Heart right ventricle (tissue), 16 donors: ENCODE results near the gene EPHA8. TPM values are rescaled to one million over a fixed set of nuclear protein-coding genes. Genes with fewer than 3 reads are reported as not detected.

Source experiments
- ATAC-seq, 8 donors: fragments of 200-7000 bp; cut with Tn5 transposase; one replicate each; pipeline ENCODE4 v1.9.1; 2020; ENCODE audit warnings: mild to moderate bottlenecking in 8 of 8, moderate library complexity in 8 of 8, moderate number of reproducible peaks in 1 of 8
- DNase-seq, 2 donors: peaks; one replicate each; pipeline ENCODE4 v3.0.0-alpha.2; 2020
- H3K27ac ChIP-seq, 10 donors: fragments of 200-600 bp; sonication (generic) in 2 of 10; one replicate each; pipeline versions ENCODE4 v1.5.0 to v1.8.0; 2020 to 2022; ENCODE audit warnings: mild to moderate bottlenecking in 3 of 10
- H3K27me3 ChIP-seq, 7 donors: fragments of 200-600 bp; one replicate each; pipeline ENCODE4 v1.8.0; 2021 to 2022; ENCODE audit warnings: mild to moderate bottlenecking in 2 of 7
- H3K36me3 ChIP-seq, 9 donors: fragments of 200-600 bp; sonication (generic) in 1 of 9; one replicate each; pipeline versions ENCODE4 v1.5.0 to v1.8.0; 2020 to 2022; ENCODE audit warnings: mild to moderate bottlenecking in 2 of 9
- H3K4me1 ChIP-seq, 9 donors: fragments of 200-600 bp; sonication (generic) in 1 of 9; one replicate each; pipeline versions ENCODE4 v1.5.0 to v1.8.0; 2020 to 2022; ENCODE audit warnings: mild to moderate bottlenecking in 4 of 9
- H3K4me3 ChIP-seq, 10 donors: fragments of 200-600 bp; sonication (generic) in 2 of 10; one replicate each; pipeline versions ENCODE4 v1.5.0 to v1.8.0; 2020 to 2022; ENCODE audit warnings: mild to moderate bottlenecking in 7 of 10, moderate library complexity in 2 of 10
- H3K9me3 ChIP-seq, 11 donors: fragments of 200-600 bp in 10 of 11; sonication (generic) in 2 of 11; one replicate each; pipeline versions ENCODE4 v1.5.0 to v1.8.0; 2013 to 2022; ENCODE audit warnings: mild to moderate bottlenecking in 2 of 11, control low read depth in 1 of 11, moderate library complexity in 1 of 11
- CTCF ChIP-seq, 9 donors: fragments of 200-600 bp; sonication (generic) in 2 of 9; IDR thresholded peaks; one replicate each; pipeline versions ENCODE4 v1.5.0 to v1.8.0; 2021 to 2022; ENCODE audit warnings: antibody characterized with exemption in 9 of 9, mild to moderate bottlenecking in 5 of 9, moderate library complexity in 1 of 9
- WGBS, 2 donors: extraction: QIAGEN DNeasy Blood & Tissue Kit; methylation state at CpG; one replicate each; pipeline ENCODE4 v1.1.7; 2013; ENCODE audit warnings: inconsistent platforms in 1 of 2; 5-methylcytosine and 5-hydroxymethylcytosine counted together
- intact Hi-C, 10 donors: fragments of 100-400 bp; cut with DNase I; formaldehyde crosslinking; loops; one replicate each; pipeline versions ENCODE4 v1.11.1 to v1.14.2; 2022
- polyA plus RNA-seq, 2 donors: library from polyadenylated mRNA; stranded (reverse); fragments of 200-250 nt; gene quantifications; one replicate each; pipeline ENCODE4 v1.2.3, GENCODE V29; 2013
- total RNA-seq, 10 donors: library from RNA; stranded (reverse); fragmentation: NEBNext Ultra II Directional in 3 of 10; extraction: Animal tissue kit (Norgen Biotek cat#: 25700) in 3 of 10; gene quantifications; one replicate each; pipeline versions ENCODE4 v1.2.1 to v1.2.4, GENCODE V29; 2021 to 2023
- donor health status: Arrhythmogenic right ventricular cardiomyopathy.
- donor health status: ischemic (EF 13 %, LVEDD 7.1; RV severe dilation, severe dysfunction).
- donor health status: healthy with polysubstance abuse.
- donor health status: DM: no; HTN: yes; CAD: no.
- donor health status: DM: no; HTN: no; CAD: no.
- donor health status: ischemic (EF 25% LVEDD 6.9; RV normal size, moderate dysfunction).
- donor health status: ischemic (EF 25% LVEDD 5.7; RV mildly dilated, moderate dysfunction).
- donor health status: healthy.
- donor health status: DM: yes; HTN: yes; CAD: no.
- donor health status: Ischemic cardiomyopathy.
- donor health status: ischemic (EF 35%, LVEDD 5.7; RV mildly dilated, moderate dysfunction).
- donor health status: nonischemic (EF 11% LVEDD 7.7; RV severe dilation, severe dysfunction).
- donor health status: DM: yes; HTN: yes; CAD: no.
- donor health status: PGD.
- donor health status: ischemic (EF 29% LVEDD 5.4; RV normal size, mild dysfunction).
- donor health status: nonischemic (EF 23%, LVEDD 6.1; RV moderate dilation, normal function).

EPHA8 gene
- total and polyA plus RNA-seq, 12 donors, result 0.12 to 0.30 TPM; not detected in 10

DNA sequence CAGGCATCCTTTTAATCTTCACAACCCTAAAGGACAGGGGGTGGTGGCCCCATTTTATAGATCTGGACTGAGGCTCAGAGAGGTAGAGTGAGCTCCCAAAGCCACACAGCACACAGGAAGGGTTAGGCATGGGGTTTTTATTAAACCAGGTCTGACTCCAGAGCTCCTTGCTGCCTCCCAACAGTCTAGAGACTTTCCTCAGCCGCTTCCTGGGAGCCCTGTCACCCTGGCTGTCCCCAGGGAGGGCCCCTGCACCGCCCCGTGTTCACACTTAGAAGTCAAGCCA lies 8.0 kb upstream of the EPHA8 start:
- DNase-seq, result no peak
- ATAC-seq, result no peak
- WGBS, 2 donors, result 49 to 59% methylated on average over 3 of the region's 3 CpGs
- no peak for TF ChIP-seq CTCF (IDR thresholded peaks at IDR 0.05)
- Histone ChIP-seq H3K9me3 (no peaks in the 10 kb centered on the region), H3K4me1 (no peaks in the 10 kb centered on the region), H3K4me3 (no peak overlapping the region), H3K36me3 (no peaks in the 10 kb centered on the region), H3K27me3 (peaks cover 0 to 96% (median 70%) of the 10 kb centered on the region in 7 donors), H3K27ac (no peak overlapping the region)
- intact Hi-C loops, result no loop called here

- Histone ChIP-seq H3K4me1 (no peaks in the 10 kb centered on the region), H3K36me3 (no peaks in the 10 kb centered on the region), H3K9me3 (no peaks in the 10 kb centered on the region), H3K4me3 (no peak overlapping the region), H3K27ac (no peak overlapping the region), H3K27me3 (peaks cover 0 to 96% (median 79%) of the 10 kb centered on the region in 7 donors)
- intact Hi-C loops, result no loop called here
- TF ChIP-seq CTCF (IDR thresholded peaks at IDR 0.05), result no peak
- WGBS, 2 donors, result 29 to 37% methylated on average over 13 of the region's 13 CpGs
- ATAC-seq (peak in 1 of 8 donors; percentile 21), DNase-seq (no peak)
Observed at GRCh38 chr1:22556391-22557104, 6.7 kb upstream of the EPHA8 start.

GRCh38 chr1:22557341-22557950 lies 5.8 kb upstream of the EPHA8 start:
- H3K27me3 ChIP-seq, result peaks cover 0 to 96% (median 88%) of the 10 kb centered on the region in 7 donors
- no peaks in the 10 kb centered on the region for H3K36me3 ChIP-seq
- TF ChIP-seq CTCF (IDR thresholded peaks at IDR 0.05), result no peak
- no peak overlapping the region for H3K27ac ChIP-seq
- intact Hi-C loops, result no loop called here
- ATAC-seq, result no peak
- H3K9me3 ChIP-seq, result no peaks in the 10 kb centered on the region
- DNase-seq, result no peak
- 36 to 48% methylated on average over 5 of the region's 5 CpGs for WGBS, 2 donors
- no peak overlapping the region for H3K4me3 ChIP-seq
- no peaks in the 10 kb centered on the region for H3K4me1 ChIP-seq

DNA sequence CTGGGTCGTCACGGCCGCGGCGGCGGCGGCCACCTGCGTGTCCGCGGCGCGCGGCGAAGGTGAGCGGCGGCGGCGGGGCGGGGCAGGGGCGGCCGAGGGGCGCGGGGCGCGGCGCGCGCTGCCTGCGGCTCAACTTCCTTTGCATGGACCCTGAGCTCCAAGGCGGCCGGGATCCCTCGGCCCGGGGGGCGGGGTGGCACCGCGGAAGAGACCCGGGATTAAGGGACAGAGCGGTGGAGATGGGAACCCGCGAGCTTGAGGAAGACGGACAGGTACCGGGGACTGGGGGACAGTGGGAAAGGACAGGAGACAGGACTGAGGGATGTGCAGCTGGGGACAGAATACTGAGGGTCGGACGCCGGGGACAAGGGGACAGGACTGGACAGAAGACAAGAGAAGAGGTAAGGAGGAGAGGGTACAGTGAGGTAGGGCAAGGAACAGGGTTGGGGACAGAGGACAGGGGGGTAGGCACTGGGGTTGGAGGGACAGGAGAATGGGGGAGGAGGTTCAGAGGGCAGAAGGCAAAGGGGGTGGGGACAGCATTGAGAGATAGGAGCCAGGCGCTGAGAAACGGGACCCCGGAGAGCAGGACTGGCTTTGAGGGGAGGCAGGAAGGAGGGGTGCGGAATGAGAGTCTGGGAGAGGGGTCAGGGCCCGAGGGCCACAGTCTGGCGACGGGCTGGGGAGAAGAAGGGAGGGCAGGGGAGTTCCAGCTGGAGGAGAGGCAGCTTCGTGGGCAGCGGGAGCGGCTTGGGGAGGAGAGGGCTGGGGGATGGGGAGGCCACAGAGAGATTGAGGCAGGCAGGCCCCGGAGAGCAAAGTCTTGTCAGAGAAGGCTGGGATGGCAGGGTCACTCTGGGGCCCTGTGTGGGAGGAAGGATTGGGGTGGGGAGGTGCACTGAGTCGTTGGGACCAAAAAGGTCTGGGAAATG lies 648 bp downstream of the EPHA8 start:
- H3K27me3 ChIP-seq, result peaks cover 0 to 89% (median 79%) of the 10 kb centered on the region in 7 donors
- H3K4me1 ChIP-seq, result peaks cover 0 to 3% (median 0%) of the 10 kb centered on the region in 9 donors
- no peaks in the 10 kb centered on the region for H3K36me3 ChIP-seq
- 3 to 5% methylated on average over 28 to 57 of the region's 57 CpGs for WGBS, 2 donors
- no peak overlapping the region for H3K27ac ChIP-seq
- intact Hi-C loops, result no loop called here
- no peaks in the 10 kb centered on the region for H3K9me3 ChIP-seq
- DNase-seq, result no peak
- ATAC-seq, result no peak
- TF ChIP-seq CTCF (IDR thresholded peaks at IDR 0.05), result no peak
- H3K4me3 ChIP-seq, result peak overlapping the region in 1 of 10 donors; percentile 17
